K562 (cell line): ENCODE results near the gene ULK1. TPM values are rescaled to one million over a fixed set of nuclear protein-coding genes. Genes with fewer than 3 reads are reported as not detected.

Experiments used
- ARNT ChIP-seq, 2 experiments: fragments of 450-650 bp; IDR thresholded peaks; 2 replicates each; pipeline ENCODE4 v1.6.1; 2016; ENCODE audit warnings: mild to moderate bottlenecking in 1 of 2
- CREM ChIP-seq: IDR thresholded peaks from 2 replicates; pipeline ENCODE4 v1.6.1; 2014; ENCODE audit warnings: antibody characterized with exemption, low read depth
- E2F6 ChIP-seq, 2 experiments: IDR thresholded peaks; 2 replicates each; pipeline ENCODE4 v1.6.1; 2011; ENCODE audit warnings: borderline replicate concordance in 1 of 2, control low read depth in 1 of 2, low read depth in 1 of 2, low read length in 1 of 2, mild to moderate bottlenecking in 1 of 2, mixed read lengths in 1 of 2, moderate library complexity in 1 of 2; ENCODE audit not compliant: insufficient read depth in 1 of 2, insufficient read length in 1 of 2, poor library complexity in 1 of 2, severe bottlenecking in 1 of 2; ENCODE audit errors: extremely low read depth in 1 of 2
- FOXP4 ChIP-seq: sonication (generic); formaldehyde crosslinking; IDR thresholded peaks from 2 replicates; pipeline ENCODE4 v1.8.0; 2022; ENCODE audit warnings: mild to moderate bottlenecking, missing genetic modification reagents, borderline replicate concordance
- GATA2 ChIP-seq: sonication (generic); formaldehyde crosslinking; IDR thresholded peaks from 2 replicates; pipeline ENCODE4 v1.4.0; 2020; ENCODE audit warnings: mild to moderate bottlenecking, missing genetic modification reagents
- HMG20B ChIP-seq: fragments of 250-450 bp; sonication (Bioruptor Pico); IDR thresholded peaks from 2 replicates; pipeline ENCODE4 v1.5.0; 2021; ENCODE audit warnings: mild to moderate bottlenecking
- MBD1 ChIP-seq: fragments of 250-450 bp; sonication (Bioruptor Pico); IDR thresholded peaks from 2 replicates; pipeline ENCODE4 v1.8.0; 2022; ENCODE audit warnings: inconsistent platforms
- POLR2A ChIP-seq: fragments of 450-650 bp; conservative IDR thresholded peaks from 2 replicates; pipeline ENCODE4 v1.6.1; 2016
- SIX5 ChIP-seq, 2 experiments: IDR thresholded peaks; 2 replicates each; pipeline ENCODE4 v1.6.1; 2011; ENCODE audit warnings: low read length in 2 of 2, borderline replicate concordance in 1 of 2, low read depth in 1 of 2, mild to moderate bottlenecking in 1 of 2, moderate library complexity in 1 of 2; ENCODE audit not compliant: insufficient read depth in 1 of 2
- SMARCA5 ChIP-seq: fragments of 450-650 bp; IDR thresholded peaks from 2 replicates; pipeline ENCODE4 v1.6.1; 2016
- STAT5B ChIP-seq: fragments of 250-450 bp; sonication (Bioruptor Pico); IDR thresholded peaks from 2 replicates; pipeline ENCODE4 v1.8.0; 2021; ENCODE audit warnings: mild to moderate bottlenecking, inconsistent platforms
- ZNF134 ChIP-seq: fragments of 250-450 bp; sonication (Bioruptor Pico); conservative IDR thresholded peaks from 2 replicates; pipeline ENCODE4 v1.4.0; 2020
- ZNF140 ChIP-seq: fragments of 250-450 bp; sonication (Bioruptor Pico); IDR thresholded peaks from 2 replicates; pipeline ENCODE4 v1.8.0; 2021; ENCODE audit warnings: moderate library complexity, mild to moderate bottlenecking, inconsistent platforms
- ZNF143 ChIP-seq: sonication (generic); formaldehyde crosslinking; IDR thresholded peaks from 2 replicates; pipeline ENCODE4 v1.9.0; 2022; ENCODE audit warnings: mild to moderate bottlenecking, missing genetic modification reagents
- ZNF184 ChIP-seq: sonication (generic); formaldehyde crosslinking; IDR thresholded peaks from 2 replicates; pipeline ENCODE4 v1.5.0; 2020; ENCODE audit warnings: missing genetic modification reagents
- ZNF444 ChIP-seq: fragments of 250-450 bp; sonication (Bioruptor Pico); IDR thresholded peaks from 2 replicates; pipeline ENCODE4 v1.4.0; 2020; ENCODE audit warnings: mild to moderate bottlenecking, moderate library complexity
- ZNF778 ChIP-seq: fragments of 450-650 bp; formaldehyde crosslinking; IDR thresholded peaks from 2 replicates; pipeline ENCODE4 v1.4.0; 2020; ENCODE audit warnings: mild to moderate bottlenecking, moderate library complexity
- polyA plus RNA-seq, 8 experiments: library from polyadenylated mRNA; depleted of rRNA in 4 of 8; stranded (reverse) in 5 of 8; unstranded in 3 of 8; fragments of >200 nt; fragmentation: Nextera tagmentation in 2 of 8; fragmentation: Illumina TruSeq in 1 of 8; extraction: Ambion mirVana in 2 of 8; extraction: Trizol in 1 of 8; gene quantifications; 2 replicates each; pipeline versions ENCODE4 v1.2.1 to v1.2.3, GENCODE V29; 2011 to 2014; ENCODE audit warnings: inconsistent platforms in 1 of 8, missing spikeins in 1 of 8
- total RNA-seq, 7 experiments: library from RNA; depleted of rRNA in 6 of 7; stranded (reverse); fragments of >200 nt in 6 of 7; fragmentation: Illumina TruSeq in 2 of 7; extraction: Trizol in 2 of 7; gene quantifications; 2 replicates each; pipeline versions ENCODE4 v1.2.1 to v1.2.3, GENCODE V29; 2011 to 2021; ENCODE audit warnings: low replicate concordance in 1 of 7
- TF ChIP-seq, protein P1 (sequence below): fragments of 250-450 bp; sonication (Bioruptor Pico); IDR thresholded peaks from 2 replicates; pipeline ENCODE4 v1.5.0; 2021; ENCODE audit warnings: mild to moderate bottlenecking, moderate library complexity
- TF ChIP-seq, protein P2 (sequence below): fragments of 250-450 bp; sonication (Bioruptor Pico); IDR thresholded peaks from 2 replicates; pipeline ENCODE4 v1.8.0; 2021; ENCODE audit warnings: mild to moderate bottlenecking, moderate library complexity

Gene ULK1
- total and polyA plus RNA-seq, 9 of the 15 experiments (the other 6 are each of a cell fraction or from before 2014, with no cell fraction given) = 0.15 to 29.4 (median 2.5) TPM

GRCh38 chr12:131860472-131861260, 33.8 kb upstream of the ULK1 start (continued):
- TF ChIP-seq STAT5B (CRISPR knock-in tag) (no peak), SMARCA5 (no peak), POLR2A (0 out of 2 replicates have a peak, but pooled peaks have one; percentile 51), ZNF184 (CRISPR knock-in tag) (no peak), E2F6 (IDR thresholded peaks at IDR 0.05; ENCODE audit: borderline replicate concordance in 1 of 2, extremely low read depth in 1 of 2, insufficient read depth in 1 of 2, insufficient read length in 1 of 2, low read depth in 1 of 2, low read length in 1 of 2, poor library complexity in 1 of 2, severe bottlenecking in 1 of 2) (no peak), GATA2 (CRISPR knock-in tag) (no peak), ZNF778 (no peak), ARNT (IDR thresholded peaks at IDR 0.05) (no peak; a peak in 1 of 4 replicates), HMG20B (no peak), ZNF444 (CRISPR knock-in tag) (no peak), ZNF134 (CRISPR knock-in tag) (no peak), ZNF143 (CRISPR knock-in tag) (no peak), ZNF140 (CRISPR knock-in tag) (no peak), SIX5 (IDR thresholded peaks at IDR 0.05; ENCODE audit: borderline replicate concordance in 1 of 2, insufficient read depth in 1 of 2, low read depth in 1 of 2, low read length in 2 of 2) (no peak), CREM (no peak), FOXP4 (CRISPR knock-in tag) (no peak), MBD1 (CRISPR knock-in tag) (no peak)
- TF ChIP-seq, protein P1, sequence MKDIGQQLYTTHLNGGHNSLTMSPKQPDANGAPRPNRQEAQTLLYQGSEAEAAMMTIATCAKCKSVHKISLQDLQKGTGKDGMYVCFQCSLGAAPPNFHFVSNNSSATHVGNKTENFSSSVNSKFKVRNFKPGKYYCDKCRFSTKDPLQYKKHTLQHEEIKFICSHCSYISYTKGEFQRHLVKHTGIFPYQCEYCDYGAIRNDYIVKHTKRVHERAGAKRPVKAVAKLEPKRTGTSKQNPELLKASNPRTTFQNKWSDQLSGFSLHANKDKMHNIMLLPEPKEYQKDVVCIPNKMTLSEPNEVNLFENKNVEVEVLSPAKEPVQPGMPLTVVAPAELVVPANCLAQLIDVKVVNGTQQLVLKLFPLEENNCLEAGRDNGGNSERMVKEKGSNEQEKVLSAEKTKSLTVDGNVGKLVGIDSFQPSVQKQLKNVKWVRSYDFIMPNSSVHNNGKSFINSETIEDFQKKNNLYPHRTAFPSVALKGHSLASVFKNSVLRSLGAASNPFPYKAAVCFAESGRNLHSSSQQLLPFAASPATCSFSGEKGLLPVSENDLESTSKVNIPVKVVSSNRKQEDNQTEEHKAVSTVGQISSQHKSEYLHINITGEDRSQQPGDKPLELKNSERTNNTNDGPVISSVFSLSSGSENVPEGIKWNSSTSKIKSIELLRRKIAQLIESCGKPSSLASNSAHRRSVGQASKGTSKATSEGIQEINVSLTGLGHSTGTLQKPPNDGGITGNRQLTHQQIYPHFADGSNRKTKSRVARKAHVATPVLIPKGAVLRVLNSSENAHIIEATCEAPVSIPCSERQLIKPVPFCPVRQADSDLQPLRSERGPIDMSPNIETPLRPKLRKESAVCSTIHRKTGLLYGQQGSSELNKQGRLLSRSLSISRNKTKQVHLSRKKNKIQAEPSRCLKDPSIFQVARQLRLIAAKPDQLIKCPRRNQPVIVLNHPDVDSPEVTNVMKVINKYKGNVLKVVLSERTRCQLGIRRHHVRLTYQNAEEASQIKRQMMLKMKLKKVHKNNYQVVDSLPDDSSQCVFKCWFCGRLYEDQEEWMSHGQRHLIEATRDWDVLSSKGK = no peak
- TF ChIP-seq, protein P2, sequence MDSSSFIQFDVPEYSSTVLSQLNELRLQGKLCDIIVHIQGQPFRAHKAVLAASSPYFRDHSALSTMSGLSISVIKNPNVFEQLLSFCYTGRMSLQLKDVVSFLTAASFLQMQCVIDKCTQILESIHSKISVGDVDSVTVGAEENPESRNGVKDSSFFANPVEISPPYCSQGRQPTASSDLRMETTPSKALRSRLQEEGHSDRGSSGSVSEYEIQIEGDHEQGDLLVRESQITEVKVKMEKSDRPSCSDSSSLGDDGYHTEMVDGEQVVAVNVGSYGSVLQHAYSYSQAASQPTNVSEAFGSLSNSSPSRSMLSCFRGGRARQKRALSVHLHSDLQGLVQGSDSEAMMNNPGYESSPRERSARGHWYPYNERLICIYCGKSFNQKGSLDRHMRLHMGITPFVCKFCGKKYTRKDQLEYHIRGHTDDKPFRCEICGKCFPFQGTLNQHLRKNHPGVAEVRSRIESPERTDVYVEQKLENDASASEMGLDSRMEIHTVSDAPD (CRISPR knock-in tag) = no peak
